HCT116 (cell line): ENCODE data around the gene HOXB8.

ENCODE experiments used
- CBX3 ChIP-seq: IDR thresholded peaks from 2 replicates; pipeline ENCODE4 v1.6.1; 2012; ENCODE audit warnings: low read depth
- EZH2phosphoT487 ChIP-seq: fragments of 200-600 bp; IDR thresholded peaks from 2 replicates; pipeline ENCODE4 v1.6.1; 2018; ENCODE audit warnings: antibody characterized with exemption, borderline replicate concordance
- MAX ChIP-seq: IDR thresholded peaks from 2 replicates; pipeline ENCODE4 v1.6.1; 2012
- POLR2A ChIP-seq: IDR thresholded peaks from 2 replicates; pipeline ENCODE4 v1.7.0; 2011; ENCODE audit warnings: borderline replicate concordance; ENCODE audit not compliant: insufficient read depth, insufficient read length; ENCODE audit errors: extremely low read depth
- RAD21 ChIP-seq: IDR thresholded peaks from 2 replicates; pipeline ENCODE4 v1.6.1; 2012; ENCODE audit warnings: low read depth, mild to moderate bottlenecking
- SIN3A ChIP-seq: IDR thresholded peaks from 2 replicates; pipeline ENCODE4 v1.6.1; 2012; ENCODE audit warnings: low read depth
- ZNF274 ChIP-seq: fragments of 200-500 bp; sonication (Bioruptor generic); IDR thresholded peaks from 2 replicates; pipeline ENCODE4 v1.6.1; 2014; ENCODE audit warnings: mild to moderate bottlenecking, low read depth, low read length, inconsistent platforms
- TF ChIP-seq, protein P1 (sequence below): IDR thresholded peaks from 2 replicates; pipeline ENCODE4 v1.6.1; 2012
- TF ChIP-seq, protein P2 (sequence below), 3 experiments: fragments of 200-600 bp in 1 of 3; sonication (generic) in 1 of 3; IDR thresholded peaks in 2 of 3; conservative IDR thresholded peaks in 1 of 3; 2 replicates each; pipeline ENCODE4 v1.5.1; 2012 to 2017; ENCODE audit warnings: low read depth in 2 of 3, low read length in 2 of 3, antibody characterized with exemption in 1 of 3, borderline replicate concordance in 1 of 3, control low read depth in 1 of 3, mild to moderate bottlenecking in 1 of 3, mixed read lengths in 1 of 3, mixed run types in 1 of 3, moderate library complexity in 1 of 3; ENCODE audit not compliant: insufficient read depth in 1 of 3
- TF ChIP-seq, protein P3 (sequence below): IDR thresholded peaks from 2 replicates; pipeline ENCODE4 v1.6.1; 2012; ENCODE audit warnings: low read depth

- TF ChIP-seq, protein P1, sequence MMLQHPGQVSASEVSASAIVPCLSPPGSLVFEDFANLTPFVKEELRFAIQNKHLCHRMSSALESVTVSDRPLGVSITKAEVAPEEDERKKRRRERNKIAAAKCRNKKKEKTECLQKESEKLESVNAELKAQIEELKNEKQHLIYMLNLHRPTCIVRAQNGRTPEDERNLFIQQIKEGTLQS, result no peak
- no peak for TF ChIP-seq POLR2A
- TF ChIP-seq, protein P2, sequence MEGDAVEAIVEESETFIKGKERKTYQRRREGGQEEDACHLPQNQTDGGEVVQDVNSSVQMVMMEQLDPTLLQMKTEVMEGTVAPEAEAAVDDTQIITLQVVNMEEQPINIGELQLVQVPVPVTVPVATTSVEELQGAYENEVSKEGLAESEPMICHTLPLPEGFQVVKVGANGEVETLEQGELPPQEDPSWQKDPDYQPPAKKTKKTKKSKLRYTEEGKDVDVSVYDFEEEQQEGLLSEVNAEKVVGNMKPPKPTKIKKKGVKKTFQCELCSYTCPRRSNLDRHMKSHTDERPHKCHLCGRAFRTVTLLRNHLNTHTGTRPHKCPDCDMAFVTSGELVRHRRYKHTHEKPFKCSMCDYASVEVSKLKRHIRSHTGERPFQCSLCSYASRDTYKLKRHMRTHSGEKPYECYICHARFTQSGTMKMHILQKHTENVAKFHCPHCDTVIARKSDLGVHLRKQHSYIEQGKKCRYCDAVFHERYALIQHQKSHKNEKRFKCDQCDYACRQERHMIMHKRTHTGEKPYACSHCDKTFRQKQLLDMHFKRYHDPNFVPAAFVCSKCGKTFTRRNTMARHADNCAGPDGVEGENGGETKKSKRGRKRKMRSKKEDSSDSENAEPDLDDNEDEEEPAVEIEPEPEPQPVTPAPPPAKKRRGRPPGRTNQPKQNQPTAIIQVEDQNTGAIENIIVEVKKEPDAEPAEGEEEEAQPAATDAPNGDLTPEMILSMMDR (IDR thresholded peaks at IDR 0.05 in 2 of 3, conservative IDR thresholded peaks at IDR 0.05 in 1 of 3; ENCODE audit: borderline replicate concordance in 1 of 3, insufficient read depth in 1 of 3, low read depth in 2 of 3, low read length in 2 of 3), result no peak
- no peak for TF ChIP-seq SIN3A
- TF ChIP-seq, protein P3, sequence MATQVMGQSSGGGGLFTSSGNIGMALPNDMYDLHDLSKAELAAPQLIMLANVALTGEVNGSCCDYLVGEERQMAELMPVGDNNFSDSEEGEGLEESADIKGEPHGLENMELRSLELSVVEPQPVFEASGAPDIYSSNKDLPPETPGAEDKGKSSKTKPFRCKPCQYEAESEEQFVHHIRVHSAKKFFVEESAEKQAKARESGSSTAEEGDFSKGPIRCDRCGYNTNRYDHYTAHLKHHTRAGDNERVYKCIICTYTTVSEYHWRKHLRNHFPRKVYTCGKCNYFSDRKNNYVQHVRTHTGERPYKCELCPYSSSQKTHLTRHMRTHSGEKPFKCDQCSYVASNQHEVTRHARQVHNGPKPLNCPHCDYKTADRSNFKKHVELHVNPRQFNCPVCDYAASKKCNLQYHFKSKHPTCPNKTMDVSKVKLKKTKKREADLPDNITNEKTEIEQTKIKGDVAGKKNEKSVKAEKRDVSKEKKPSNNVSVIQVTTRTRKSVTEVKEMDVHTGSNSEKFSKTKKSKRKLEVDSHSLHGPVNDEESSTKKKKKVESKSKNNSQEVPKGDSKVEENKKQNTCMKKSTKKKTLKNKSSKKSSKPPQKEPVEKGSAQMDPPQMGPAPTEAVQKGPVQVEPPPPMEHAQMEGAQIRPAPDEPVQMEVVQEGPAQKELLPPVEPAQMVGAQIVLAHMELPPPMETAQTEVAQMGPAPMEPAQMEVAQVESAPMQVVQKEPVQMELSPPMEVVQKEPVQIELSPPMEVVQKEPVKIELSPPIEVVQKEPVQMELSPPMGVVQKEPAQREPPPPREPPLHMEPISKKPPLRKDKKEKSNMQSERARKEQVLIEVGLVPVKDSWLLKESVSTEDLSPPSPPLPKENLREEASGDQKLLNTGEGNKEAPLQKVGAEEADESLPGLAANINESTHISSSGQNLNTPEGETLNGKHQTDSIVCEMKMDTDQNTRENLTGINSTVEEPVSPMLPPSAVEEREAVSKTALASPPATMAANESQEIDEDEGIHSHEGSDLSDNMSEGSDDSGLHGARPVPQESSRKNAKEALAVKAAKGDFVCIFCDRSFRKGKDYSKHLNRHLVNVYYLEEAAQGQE, result no peak
- no peak for TF ChIP-seq EZH2phosphoT487
- no peak for TF ChIP-seq MAX
- TF ChIP-seq RAD21, result no peak
- TF ChIP-seq ZNF274, result no peak
- TF ChIP-seq CBX3, result no peak
Measured at GRCh38 chr17:48609033-48609432, 6.1 kb downstream of the HOXB8 start.
